ENCODE data around the gene EPHB3.

EPHB3 gene

DNA sequence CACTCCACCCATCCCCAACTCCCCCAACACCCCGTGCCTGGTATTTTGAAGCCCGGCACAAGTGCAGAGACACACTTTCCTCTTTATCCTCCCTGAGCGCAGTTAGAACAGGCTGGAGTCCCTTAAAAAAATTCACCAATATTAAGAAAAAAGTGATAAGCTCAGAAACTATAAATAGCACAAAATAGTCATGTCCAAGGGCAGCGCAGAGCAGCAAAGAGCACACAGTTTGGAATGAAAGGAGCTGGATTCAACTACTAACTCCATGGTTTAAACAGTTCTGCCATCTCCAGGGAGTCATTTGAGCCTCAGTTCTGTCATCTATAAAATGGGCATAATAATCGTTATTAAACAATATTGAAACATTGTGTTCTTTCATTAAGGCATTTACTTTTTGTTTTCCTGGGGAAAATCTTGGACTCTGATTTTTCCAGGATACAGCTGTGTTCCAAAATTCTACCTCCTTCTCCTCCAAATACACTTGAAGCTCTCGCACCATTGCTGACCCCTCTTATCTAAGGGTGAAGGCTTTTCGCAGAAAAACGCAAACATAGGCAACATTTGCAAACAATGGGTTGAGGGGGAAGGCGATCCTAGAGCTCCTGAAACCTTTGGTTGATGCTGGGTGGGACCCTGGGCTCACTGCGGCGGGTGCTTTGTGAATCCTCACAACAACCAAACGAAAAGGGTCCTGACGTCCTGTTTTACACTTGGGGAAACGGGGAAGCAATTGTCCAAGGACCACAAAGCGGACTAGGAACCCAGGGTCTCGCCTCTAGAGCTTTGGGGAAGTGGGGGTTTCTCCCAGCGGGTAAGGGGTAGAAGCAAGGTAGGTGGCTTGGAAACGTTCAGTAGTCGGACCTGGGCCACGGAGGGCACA is 41.8 kb downstream of the EPHB3 start:
- Histone ChIP-seq H3K27me3 (ENCODE audit: insufficient read depth, poor library complexity, severe bottlenecking) (peaks cover 21% of the 10 kb centered on the region), H3K4me3 (ENCODE audit: severe bottlenecking) (no peak overlapping the region), H3K4me1 (ENCODE audit: insufficient read depth, poor library complexity, severe bottlenecking) (peaks cover 10% of the 10 kb centered on the region), H3K27ac (ENCODE audit: poor library complexity, severe bottlenecking) (no peak overlapping the region), H3K36me3 (ENCODE audit: low read depth) (no peaks in the 10 kb centered on the region), H3K9me3 (ENCODE audit: severe bottlenecking) (no peaks in the 10 kb centered on the region)
- ATAC-seq (ENCODE audit: low read depth) = no peak
- no peak for DNase-seq (ENCODE audit: low spot score)
- TF ChIP-seq, protein P1, sequence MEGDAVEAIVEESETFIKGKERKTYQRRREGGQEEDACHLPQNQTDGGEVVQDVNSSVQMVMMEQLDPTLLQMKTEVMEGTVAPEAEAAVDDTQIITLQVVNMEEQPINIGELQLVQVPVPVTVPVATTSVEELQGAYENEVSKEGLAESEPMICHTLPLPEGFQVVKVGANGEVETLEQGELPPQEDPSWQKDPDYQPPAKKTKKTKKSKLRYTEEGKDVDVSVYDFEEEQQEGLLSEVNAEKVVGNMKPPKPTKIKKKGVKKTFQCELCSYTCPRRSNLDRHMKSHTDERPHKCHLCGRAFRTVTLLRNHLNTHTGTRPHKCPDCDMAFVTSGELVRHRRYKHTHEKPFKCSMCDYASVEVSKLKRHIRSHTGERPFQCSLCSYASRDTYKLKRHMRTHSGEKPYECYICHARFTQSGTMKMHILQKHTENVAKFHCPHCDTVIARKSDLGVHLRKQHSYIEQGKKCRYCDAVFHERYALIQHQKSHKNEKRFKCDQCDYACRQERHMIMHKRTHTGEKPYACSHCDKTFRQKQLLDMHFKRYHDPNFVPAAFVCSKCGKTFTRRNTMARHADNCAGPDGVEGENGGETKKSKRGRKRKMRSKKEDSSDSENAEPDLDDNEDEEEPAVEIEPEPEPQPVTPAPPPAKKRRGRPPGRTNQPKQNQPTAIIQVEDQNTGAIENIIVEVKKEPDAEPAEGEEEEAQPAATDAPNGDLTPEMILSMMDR (IDR thresholded peaks at IDR 0.05; ENCODE audit: poor library complexity, severe bottlenecking) = no peak

DNA sequence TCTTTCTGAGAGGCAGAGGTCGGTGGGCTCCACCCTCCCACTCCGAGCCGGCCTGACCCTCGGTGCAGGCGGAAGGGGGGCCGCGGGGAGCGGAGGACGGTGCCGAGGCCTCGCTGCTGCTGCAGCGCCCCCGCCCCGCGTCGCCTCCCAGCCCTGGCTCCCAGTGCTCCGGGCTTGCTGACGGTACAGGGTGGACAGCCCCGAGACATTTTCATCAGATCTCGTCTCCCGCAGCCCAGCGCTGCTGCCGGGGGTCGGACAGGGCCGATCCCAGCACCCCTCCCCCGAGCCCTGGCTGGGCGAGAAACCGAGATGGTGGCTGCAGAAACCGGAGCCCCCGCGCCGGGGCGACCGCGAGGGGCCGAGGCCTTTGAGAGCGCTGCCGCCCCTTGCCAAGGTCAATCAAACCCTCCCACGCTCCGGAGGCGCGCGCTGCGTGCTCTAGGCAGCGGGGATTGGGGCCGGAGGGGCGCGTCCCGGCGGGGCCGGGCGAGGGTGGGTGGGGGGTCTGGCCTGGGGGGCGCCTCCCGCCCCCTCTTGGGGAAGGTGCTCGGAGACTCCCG is 42.5 kb downstream of the EPHB3 start:
- TF ChIP-seq, protein P1 (IDR thresholded peaks at IDR 0.05; ENCODE audit: poor library complexity, severe bottlenecking) = no peak
- Histone ChIP-seq H3K4me1 (ENCODE audit: insufficient read depth, poor library complexity, severe bottlenecking) (peaks cover 10% of the 10 kb centered on the region), H3K27ac (ENCODE audit: poor library complexity, severe bottlenecking) (no peak overlapping the region), H3K36me3 (ENCODE audit: low read depth) (no peaks in the 10 kb centered on the region), H3K9me3 (ENCODE audit: severe bottlenecking) (no peaks in the 10 kb centered on the region), H3K27me3 (ENCODE audit: insufficient read depth, poor library complexity, severe bottlenecking) (peaks cover 21% of the 10 kb centered on the region), H3K4me3 (ENCODE audit: severe bottlenecking) (no peak overlapping the region)
- ATAC-seq (ENCODE audit: low read depth) (no peak), DNase-seq (ENCODE audit: low spot score) (no peak)

DNA sequence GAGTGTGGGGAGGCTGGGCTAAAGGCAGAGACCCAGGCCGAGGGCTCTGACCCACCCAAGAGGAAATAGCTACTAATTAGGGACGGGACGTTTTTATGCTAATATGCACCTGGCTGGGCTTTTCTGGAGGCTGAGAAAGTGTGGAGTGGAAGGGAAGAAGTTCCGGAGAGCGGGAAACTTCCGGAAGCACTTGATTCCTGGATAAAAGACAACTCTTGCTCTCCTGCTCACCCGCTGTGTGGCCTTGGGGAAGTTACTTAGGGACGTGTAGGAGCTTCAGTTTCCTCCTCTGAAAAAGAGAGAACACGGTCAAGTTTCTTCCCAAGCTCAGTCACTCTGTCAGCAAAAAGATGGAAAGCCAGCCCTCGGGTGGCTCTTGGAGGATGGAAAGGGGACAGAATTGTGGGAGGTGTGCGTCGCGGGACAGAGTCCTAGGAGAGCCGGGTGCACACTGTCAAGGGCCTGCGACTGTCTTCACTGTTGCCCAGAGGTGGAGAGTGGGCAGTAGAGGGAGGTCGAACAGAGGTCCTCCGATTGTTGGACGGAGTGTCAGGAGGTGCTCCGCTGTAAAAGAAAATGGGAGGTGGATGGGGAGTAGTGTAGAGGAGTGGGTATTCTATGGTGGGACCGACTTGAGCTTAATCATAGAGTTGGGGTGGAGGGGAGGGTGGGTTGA is 43.2 kb downstream of the EPHB3 start:
- TF ChIP-seq, protein P1 (IDR thresholded peaks at IDR 0.05; ENCODE audit: poor library complexity, severe bottlenecking) = no peak
- Histone ChIP-seq H3K4me3 (ENCODE audit: severe bottlenecking) (no peak overlapping the region), H3K9me3 (ENCODE audit: severe bottlenecking) (no peaks in the 10 kb centered on the region), H3K36me3 (ENCODE audit: low read depth) (no peaks in the 10 kb centered on the region), H3K27ac (ENCODE audit: poor library complexity, severe bottlenecking) (no peak overlapping the region), H3K4me1 (ENCODE audit: insufficient read depth, poor library complexity, severe bottlenecking) (peaks cover 10% of the 10 kb centered on the region), H3K27me3 (ENCODE audit: insufficient read depth, poor library complexity, severe bottlenecking) (peaks cover 21% of the 10 kb centered on the region)
- DNase-seq (ENCODE audit: low spot score) (no peak), ATAC-seq (ENCODE audit: low read depth) (no peak)

DNA sequence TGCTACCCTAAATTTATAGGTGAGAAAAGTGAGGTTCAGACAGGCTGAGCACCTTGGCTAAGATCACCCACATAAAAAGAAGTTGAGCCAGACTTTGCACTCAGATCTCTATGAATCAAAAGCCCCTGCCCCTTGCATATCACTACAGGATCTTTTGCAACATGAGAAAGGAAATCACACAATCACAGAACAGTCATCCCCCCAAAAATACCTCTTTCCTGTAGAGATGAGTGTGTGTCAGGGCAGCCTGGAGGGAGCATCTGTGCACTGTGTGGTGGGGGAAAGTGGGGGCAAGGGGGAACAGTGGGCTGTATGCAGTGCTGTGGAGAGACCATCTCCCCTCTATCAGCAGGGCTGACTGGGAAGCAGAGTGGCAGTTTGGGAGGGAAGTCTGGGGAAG is 46.6 kb downstream of the EPHB3 start:
- ATAC-seq (ENCODE audit: low read depth) (no peak; the same call in 2 of the 3 replicates), DNase-seq (ENCODE audit: low spot score) (no peak)
- H3K27me3 ChIP-seq (ENCODE audit: insufficient read depth, poor library complexity, severe bottlenecking) = peaks cover 8% of the 10 kb centered on the region

More for the DNA sequence above, 46.6 kb downstream of the EPHB3 start:
- no peak overlapping the region for H3K4me3 ChIP-seq (ENCODE audit: severe bottlenecking)
- H3K4me1 ChIP-seq (ENCODE audit: insufficient read depth, poor library complexity, severe bottlenecking) = no peaks in the 10 kb centered on the region
- no peaks in the 10 kb centered on the region for H3K36me3 ChIP-seq (ENCODE audit: low read depth)
- H3K9me3 ChIP-seq (ENCODE audit: severe bottlenecking) = no peaks in the 10 kb centered on the region
- no peak overlapping the region for H3K27ac ChIP-seq (ENCODE audit: poor library complexity, severe bottlenecking)
- TF ChIP-seq, protein P1 (IDR thresholded peaks at IDR 0.05; ENCODE audit: poor library complexity, severe bottlenecking) = no peak
